HFFc6 (cell line): ENCODE results near the gene SHISAL2A. TPM values are rescaled to one million over a fixed set of nuclear protein-coding genes. Genes with fewer than 3 reads are reported as not detected.

ENCODE experiments used
- DNase-seq: peaks from one replicate; pipeline ENCODE4 v3.0.0-alpha.2; 2018
- H3K27ac Mint-ChIP-seq: 2 replicates; pipeline ENCODE4 v1.8.0; 2020; ENCODE audit warnings: mild to moderate bottlenecking, mixed read lengths
- H3K27me3 Mint-ChIP-seq: 2 replicates; pipeline ENCODE4 v1.8.0; 2021; ENCODE audit warnings: mild to moderate bottlenecking, moderate library complexity, mixed read lengths; ENCODE audit not compliant: insufficient read depth
- H3K36me3 Mint-ChIP-seq: 2 replicates; pipeline ENCODE4 v1.8.0; 2021; ENCODE audit warnings: low read depth, mixed read lengths
- H3K4me1 Mint-ChIP-seq: 2 replicates; pipeline ENCODE4 v1.8.0; 2020; ENCODE audit warnings: low read depth, mixed read lengths
- H3K4me3 Mint-ChIP-seq: 2 replicates; pipeline ENCODE4 v1.8.0; 2020; ENCODE audit warnings: mild to moderate bottlenecking, moderate library complexity, mixed read lengths
- H3K9me3 Mint-ChIP-seq: 2 replicates; pipeline ENCODE4 v1.8.0; 2020; ENCODE audit warnings: mild to moderate bottlenecking, mixed read lengths
- total RNA-seq, 6 experiments: library from RNA; stranded (reverse); fragmentation: NEBNext Ultra II Directional; extraction: Animal tissue kit (Norgen Biotek cat#: 25700); gene quantifications; 2 replicates in 1 of 6; 3 replicates in 5 of 6; pipeline ENCODE4 v1.2.3, GENCODE V29; 2021
- TF ChIP-seq, protein P1 (sequence below): fragments of 200-600 bp; sonication (generic); IDR thresholded peaks from 2 replicates; pipeline ENCODE4 v1.5.0; 2021; ENCODE audit warnings: antibody characterized with exemption, mild to moderate bottlenecking

Gene SHISAL2A
- total RNA-seq, 6 experiments from 2014 or later: not detected

GRCh38 chr1:52621950-52622349, 11.0 kb upstream of the SHISAL2A start:
- DNase-seq: no peak
- no peak overlapping the region for H3K27ac Mint-ChIP-seq
- H3K4me1 Mint-ChIP-seq: no peaks in the 10 kb centered on the region

GRCh38 chr1:52623812-52624211, 9.2 kb upstream of the SHISAL2A start:
- Mint-ChIP-seq H3K4me3 (no peak overlapping the region), H3K9me3 (peaks cover 28% of the 10 kb centered on the region), H3K27ac (no peak overlapping the region), H3K27me3 (peaks cover 3% of the 10 kb centered on the region), H3K4me1 (no peaks in the 10 kb centered on the region), H3K36me3 (peaks cover 5% of the 10 kb centered on the region; the same call in 1 of the 2 replicates)
- TF ChIP-seq, protein P1, sequence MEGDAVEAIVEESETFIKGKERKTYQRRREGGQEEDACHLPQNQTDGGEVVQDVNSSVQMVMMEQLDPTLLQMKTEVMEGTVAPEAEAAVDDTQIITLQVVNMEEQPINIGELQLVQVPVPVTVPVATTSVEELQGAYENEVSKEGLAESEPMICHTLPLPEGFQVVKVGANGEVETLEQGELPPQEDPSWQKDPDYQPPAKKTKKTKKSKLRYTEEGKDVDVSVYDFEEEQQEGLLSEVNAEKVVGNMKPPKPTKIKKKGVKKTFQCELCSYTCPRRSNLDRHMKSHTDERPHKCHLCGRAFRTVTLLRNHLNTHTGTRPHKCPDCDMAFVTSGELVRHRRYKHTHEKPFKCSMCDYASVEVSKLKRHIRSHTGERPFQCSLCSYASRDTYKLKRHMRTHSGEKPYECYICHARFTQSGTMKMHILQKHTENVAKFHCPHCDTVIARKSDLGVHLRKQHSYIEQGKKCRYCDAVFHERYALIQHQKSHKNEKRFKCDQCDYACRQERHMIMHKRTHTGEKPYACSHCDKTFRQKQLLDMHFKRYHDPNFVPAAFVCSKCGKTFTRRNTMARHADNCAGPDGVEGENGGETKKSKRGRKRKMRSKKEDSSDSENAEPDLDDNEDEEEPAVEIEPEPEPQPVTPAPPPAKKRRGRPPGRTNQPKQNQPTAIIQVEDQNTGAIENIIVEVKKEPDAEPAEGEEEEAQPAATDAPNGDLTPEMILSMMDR: no peak
- DNase-seq: no peak

More at GRCh38 chr1:52621950-52622349, 11.0 kb upstream of the SHISAL2A start:
- Mint-ChIP-seq H3K9me3 (peaks cover 28% of the 10 kb centered on the region), H3K4me3 (no peak overlapping the region), H3K27me3 (peaks cover 4% of the 10 kb centered on the region; the same call in 1 of the 2 replicates), H3K36me3 (peaks cover 5% of the 10 kb centered on the region; the same call in 1 of the 2 replicates)
- TF ChIP-seq, protein P1: no peak

- H3K27ac Mint-ChIP-seq: no peak overlapping the region
- H3K4me1 Mint-ChIP-seq: peaks cover 6% of the 10 kb centered on the region; the same call in 1 of the 2 replicates
- no peak for DNase-seq
- peaks cover 16% of the 10 kb centered on the region for H3K27me3 Mint-ChIP-seq
- H3K36me3 Mint-ChIP-seq: no peaks in the 10 kb centered on the region
- no peak overlapping the region for H3K4me3 Mint-ChIP-seq
- peaks cover 11% of the 10 kb centered on the region for H3K9me3 Mint-ChIP-seq
- TF ChIP-seq, protein P1: no peak
Measured at GRCh38 chr1:52627028-52627427, 5.9 kb upstream of the SHISAL2A start.

DNA sequence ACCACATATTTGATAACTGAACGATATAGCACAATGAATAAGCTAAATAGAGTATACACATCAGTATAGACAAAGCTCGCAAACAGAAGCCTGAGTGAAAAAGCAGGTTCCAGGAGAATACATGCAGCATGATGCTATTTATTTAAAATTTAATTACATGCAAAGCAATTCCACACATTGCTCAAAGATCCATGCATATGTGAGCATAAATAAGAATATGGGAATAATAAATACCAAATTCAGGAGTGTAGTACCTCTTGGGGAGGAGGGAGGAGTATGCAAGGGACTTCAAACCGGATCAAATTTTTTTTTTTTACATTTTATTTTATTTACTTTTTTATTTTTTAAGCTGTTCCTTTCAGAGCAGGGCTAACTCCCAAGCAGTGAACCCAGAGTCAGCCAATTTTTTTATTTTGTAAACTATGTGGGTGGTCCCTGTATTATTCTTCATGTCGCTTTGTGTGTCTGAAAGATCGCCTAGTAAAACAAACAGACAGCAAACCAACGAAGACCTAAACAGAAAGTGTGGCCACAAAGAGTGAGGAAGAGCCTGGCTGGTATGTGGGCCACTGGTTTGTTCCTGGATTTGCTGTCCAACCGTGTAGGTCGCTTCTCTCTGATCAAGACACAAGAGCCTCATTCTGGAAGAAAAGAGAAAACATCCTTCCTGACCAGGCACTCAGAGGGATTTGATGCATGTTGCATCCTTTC, 4.2 kb upstream of the SHISAL2A start:
- Mint-ChIP-seq H3K36me3 (no peaks in the 10 kb centered on the region), H3K27ac (no peak overlapping the region), H3K4me3 (peak overlapping the region; percentile 41), H3K9me3 (0 out of 2 replicates have a peak, but pooled peaks cover 3% of the 10 kb centered on the region), H3K4me1 (peaks cover 6% of the 10 kb centered on the region; the same call in 1 of the 2 replicates), H3K27me3 (peaks cover 28% of the 10 kb centered on the region)
- no peak for DNase-seq
- TF ChIP-seq, protein P1: no peak

GRCh38 chr1:52629325-52629643, 3.7 kb upstream of the SHISAL2A start:
- Mint-ChIP-seq H3K4me3 (peak overlapping the region; percentile 41), H3K27me3 (peaks cover 33% of the 10 kb centered on the region), H3K36me3 (no peaks in the 10 kb centered on the region), H3K9me3 (no peaks in the 10 kb centered on the region), H3K27ac (no peak overlapping the region), H3K4me1 (peaks cover 6% of the 10 kb centered on the region; the same call in 1 of the 2 replicates)
- TF ChIP-seq, protein P1: no peak
- no peak for DNase-seq
